Right lung (tissue), 5 donors: ENCODE measurements around the gene CNTD1. TPM values are rescaled to one million over a fixed set of nuclear protein-coding genes. Genes with fewer than 3 reads are reported as not detected.

Source experiments
- polyA plus RNA-seq, 5 donors: library from polyadenylated mRNA; unstranded; fragments of 120-200 nt; gene quantifications; one replicate each; pipeline versions ENCODE4 v1.2.1 to v1.2.3, GENCODE V29; 2013; ENCODE audit warnings: inconsistent platforms in 1 of 5, low replicate concordance in 1 of 5; ENCODE audit not compliant: insufficient read length in 5 of 5, insufficient read depth in 1 of 5

The CNTD1 gene
- polyA plus RNA-seq, 5 donors: 2.3 to 3.2 (median 2.9) TPM

Other genes starting within 250 kb of the CNTD1 start
- gene HSD17B1, start 245.9 kb upstream of the CNTD1 start, polyA plus RNA-seq: 1 to 10 TPM; 3.2 to 5.8 (median 4.5) TPM
- 10 to 100 TPM; 33.5 to 46.9 (median 41.0) TPM for gene COASY, start 236.7 kb upstream of the CNTD1 start, polyA plus RNA-seq
- gene MLX, start 231.8 kb upstream of the CNTD1 start, polyA plus RNA-seq: 10 to 100 TPM; 37.5 to 45.9 (median 39.9) TPM
- gene PSMC3IP, start 221.1 kb upstream of the CNTD1 start, polyA plus RNA-seq: 10 to 100 TPM; 17.1 to 24.1 (median 18.2) TPM
- 10 to 100 TPM; 46.1 to 65.3 (median 56.0) TPM for gene RETREG3, start 189.5 kb upstream of the CNTD1 start, polyA plus RNA-seq
- gene TUBG1, start 189.2 kb upstream of the CNTD1 start, polyA plus RNA-seq: 10 to 100 TPM; 32.2 to 46.9 (median 34.9) TPM
- gene TUBG2, start 139.6 kb upstream of the CNTD1 start, polyA plus RNA-seq: 10 to 100 TPM; 25.6 to 44.0 (median 30.0) TPM
- 10 to 100 TPM; 23.9 to 58.4 (median 34.9) TPM for gene PLEKHH3, start 121.9 kb upstream of the CNTD1 start, polyA plus RNA-seq
- 1 to 10 TPM in 2 of 5 donors, under 1 TPM in 3; 0.87 to 1.8 (median 0.97) TPM for gene CCR10, start 117.0 kb upstream of the CNTD1 start, polyA plus RNA-seq
- 10 to 100 TPM in 2 of 5 donors, 1 to 10 TPM in 3; 7.0 to 13.8 (median 9.5) TPM for gene CNTNAP1, start 116.3 kb upstream of the CNTD1 start, polyA plus RNA-seq
- gene EZH1, start 53.8 kb upstream of the CNTD1 start, polyA plus RNA-seq: 10 to 100 TPM; 27.1 to 51.7 (median 37.1) TPM
- gene RAMP2, start 37.6 kb upstream of the CNTD1 start, polyA plus RNA-seq: 100 to 1,000 TPM; 155 to 221 (median 188) TPM
- 10 to 100 TPM; 66.5 to 77.3 (median 74.6) TPM for gene VPS25, start 25.4 kb upstream of the CNTD1 start, polyA plus RNA-seq
- gene WNK4, start 18.3 kb upstream of the CNTD1 start, polyA plus RNA-seq: 1 to 10 TPM in 4 of 5 donors, under 1 TPM in 1; 0.82 to 2.1 (median 1.6) TPM
- gene COA3, start 157 bp upstream of the CNTD1 start, polyA plus RNA-seq: 10 to 100 TPM; 83.6 to 96.6 (median 86.7) TPM
- gene BECN1, start 25.4 kb downstream of the CNTD1 start, polyA plus RNA-seq: 10 to 100 TPM; 53.9 to 79.4 (median 68.0) TPM
- gene PSME3, start 34.5 kb downstream of the CNTD1 start, polyA plus RNA-seq: 10 to 100 TPM; 65.8 to 81.2 (median 74.9) TPM
- gene AOC2, start 45.7 kb downstream of the CNTD1 start, polyA plus RNA-seq: 1 to 10 TPM; 1.8 to 3.1 (median 2.6) TPM
- gene AOC3, start 52.3 kb downstream of the CNTD1 start, polyA plus RNA-seq: 100 to 1,000 TPM; 116 to 203 (median 162) TPM
- gene G6PC1, start 101.9 kb downstream of the CNTD1 start, polyA plus RNA-seq: under 1 TPM in 4 of 5 donors, not detected in 1; 0.04 to 0.12 (median 0.05) TPM
- 10 to 100 TPM; 60.1 to 83.9 (median 66.5) TPM for gene AARSD1, start 165.6 kb downstream of the CNTD1 start, polyA plus RNA-seq
- 1 to 10 TPM; 1.8 to 5.2 (median 2.1) TPM for gene PTGES3L, start 181.2 kb downstream of the CNTD1 start, polyA plus RNA-seq
- gene RUNDC1, start 181.7 kb downstream of the CNTD1 start, polyA plus RNA-seq: 10 to 100 TPM; 10.1 to 12.6 (median 10.6) TPM
- 1,000 to 10,000 TPM; 1,519 to 2,134 (median 1,704) TPM for gene RPL27, start 199.6 kb downstream of the CNTD1 start, polyA plus RNA-seq
- gene IFI35, start 207.9 kb downstream of the CNTD1 start, polyA plus RNA-seq: 10 to 100 TPM; 14.6 to 20.5 (median 16.0) TPM
- 100 to 1,000 TPM; 105 to 148 (median 128) TPM for gene VAT1, start 223.5 kb downstream of the CNTD1 start, polyA plus RNA-seq
- 1 to 10 TPM; 1.6 to 2.2 (median 1.9) TPM for gene RND2, start 226.4 kb downstream of the CNTD1 start, polyA plus RNA-seq